ENCODE data around the gene GRK5.

GRK5 gene

DNA sequence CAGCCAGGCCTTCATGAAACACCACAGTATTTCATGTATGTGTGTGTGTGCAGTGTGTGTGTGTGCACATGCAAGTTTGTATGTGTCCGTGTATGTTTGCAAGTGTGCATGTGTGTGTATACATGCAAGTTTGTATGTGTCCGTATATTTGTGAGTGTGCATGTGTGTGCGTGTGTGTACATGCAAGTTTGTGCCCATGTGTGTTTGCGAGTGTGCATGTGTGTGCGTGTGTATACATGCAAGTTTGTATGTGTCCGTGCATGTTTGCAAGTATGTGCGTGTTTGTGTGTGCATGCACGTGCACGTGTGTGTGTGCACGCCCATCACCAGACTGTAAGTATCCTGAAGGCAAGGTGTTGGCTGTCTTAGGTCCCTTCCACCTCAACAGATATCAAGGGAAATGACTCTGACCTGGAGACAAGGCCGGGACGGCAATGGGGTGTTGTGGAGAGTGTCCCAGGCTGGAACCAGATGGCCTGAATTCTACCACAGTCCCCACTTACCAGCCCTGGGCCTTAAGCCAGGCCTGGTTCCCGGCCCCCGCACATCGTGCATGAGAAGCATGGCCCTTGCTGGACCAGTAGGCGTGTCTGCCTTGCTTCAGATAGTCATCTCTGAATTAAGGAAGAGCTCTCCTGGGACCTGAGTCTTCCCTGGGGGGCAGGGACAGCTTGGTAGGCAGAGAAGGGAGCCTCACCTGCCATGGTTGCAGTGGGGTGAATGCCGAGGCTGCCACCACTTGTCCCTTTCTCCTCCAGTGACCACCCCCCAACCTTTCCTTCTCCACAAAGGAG lies 140.0 kb downstream of the GRK5 start:
- no peak for DNase-seq

DNA sequence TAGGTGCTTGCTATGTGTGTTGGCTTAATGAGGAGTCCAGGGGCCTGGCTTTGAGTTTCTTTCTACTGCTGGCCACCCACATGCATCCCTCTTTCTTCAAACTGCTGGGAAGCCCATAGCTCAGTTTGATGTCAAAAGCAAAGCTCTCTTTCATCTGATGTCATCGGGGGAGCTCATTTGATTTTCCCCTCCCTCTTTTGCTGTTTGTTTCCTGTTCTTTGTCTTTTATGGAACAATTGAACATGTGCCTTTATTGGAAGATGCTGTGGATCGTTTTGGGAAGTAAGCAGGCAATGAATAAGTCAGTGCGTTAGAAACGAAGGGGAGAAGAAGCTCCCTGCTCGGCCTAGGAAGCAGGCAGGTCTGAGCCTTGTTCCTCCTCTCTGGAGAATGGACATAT lies 140.7 kb downstream of the GRK5 start:
- no peak for DNase-seq

DNA sequence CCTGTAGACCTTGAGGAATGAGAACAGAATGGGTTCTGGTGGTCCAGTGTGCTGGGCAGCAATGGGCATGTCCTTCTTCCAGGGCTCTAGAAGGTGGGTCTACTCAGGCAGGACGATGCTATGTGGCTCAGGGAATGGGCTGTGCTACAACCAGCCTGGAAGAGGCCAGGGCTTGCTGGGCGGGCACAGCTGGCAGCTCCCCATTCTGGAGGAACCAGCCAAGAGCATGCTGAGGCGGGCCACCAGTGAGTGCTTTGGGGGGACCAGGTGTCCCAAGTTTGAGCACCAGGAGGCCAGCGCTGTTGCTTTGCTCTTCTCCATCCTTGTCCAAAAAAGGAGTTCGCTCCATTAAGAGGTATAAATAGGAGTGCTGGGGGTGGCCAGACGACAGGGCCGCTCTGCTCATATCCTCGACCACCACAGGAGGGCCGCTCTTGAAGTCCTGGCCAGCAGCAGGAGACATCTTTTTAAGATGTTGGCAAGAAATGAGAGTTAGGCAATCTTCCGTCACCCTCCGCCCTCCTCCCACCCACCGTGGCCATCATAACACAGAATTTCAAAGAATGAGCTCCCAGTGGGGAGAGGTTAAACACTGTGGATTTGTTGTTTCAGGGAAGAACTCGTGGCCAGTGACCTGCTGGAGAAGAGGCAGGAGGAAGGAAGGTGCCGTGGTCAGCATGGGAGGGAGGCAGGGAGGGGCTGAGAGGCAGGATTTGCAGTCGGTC lies 141.3 kb downstream of the GRK5 start:
- no peak for DNase-seq

DNA sequence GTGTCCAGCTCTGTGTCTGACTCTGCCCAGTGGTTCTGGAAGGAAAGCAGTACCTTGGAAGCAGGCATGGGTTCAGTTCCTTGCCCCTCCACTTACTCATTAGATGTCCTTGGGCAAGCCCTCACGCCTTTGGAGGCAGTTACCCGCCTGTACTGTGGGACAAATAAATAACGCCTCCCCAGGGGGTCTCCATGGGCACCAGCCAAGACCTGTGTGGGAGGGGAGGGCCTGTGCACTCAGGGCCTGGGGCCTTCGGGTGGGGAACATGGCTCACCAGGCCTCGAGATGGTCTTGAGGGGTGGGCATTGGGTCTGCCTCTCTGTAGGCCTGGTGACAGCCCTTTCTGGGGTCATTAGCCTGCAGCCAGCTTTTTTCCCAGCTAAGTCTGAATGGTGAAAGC lies 142.0 kb downstream of the GRK5 start:
- no peak for DNase-seq

DNA sequence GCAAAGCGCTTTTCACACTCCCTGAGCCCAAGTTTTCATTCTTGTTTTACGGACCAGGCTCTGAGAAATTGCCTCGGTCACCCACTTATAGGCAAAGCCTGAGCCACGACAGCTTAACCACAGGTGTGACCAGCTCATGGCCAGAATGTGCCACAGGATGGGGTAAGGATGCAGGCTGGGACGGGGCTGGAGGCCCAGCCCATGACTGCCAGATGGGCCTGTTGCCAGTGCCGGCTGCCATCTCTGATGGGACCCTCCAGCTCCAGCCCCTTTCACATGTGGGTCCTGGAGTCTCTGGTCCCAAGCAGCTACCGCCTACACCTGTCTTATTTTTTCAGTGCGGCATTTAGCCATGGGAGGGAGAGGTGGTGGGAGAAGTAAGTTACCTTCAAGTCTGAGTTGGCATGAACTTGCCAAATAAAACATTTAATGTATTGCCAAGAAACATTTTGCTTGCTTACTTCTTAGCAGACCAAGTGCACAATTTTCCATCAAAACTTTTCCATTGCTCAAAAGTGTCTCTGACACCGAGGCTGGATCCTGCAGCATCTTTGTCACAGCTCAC lies 142.6 kb downstream of the GRK5 start:
- DNase-seq: no peak

DNA sequence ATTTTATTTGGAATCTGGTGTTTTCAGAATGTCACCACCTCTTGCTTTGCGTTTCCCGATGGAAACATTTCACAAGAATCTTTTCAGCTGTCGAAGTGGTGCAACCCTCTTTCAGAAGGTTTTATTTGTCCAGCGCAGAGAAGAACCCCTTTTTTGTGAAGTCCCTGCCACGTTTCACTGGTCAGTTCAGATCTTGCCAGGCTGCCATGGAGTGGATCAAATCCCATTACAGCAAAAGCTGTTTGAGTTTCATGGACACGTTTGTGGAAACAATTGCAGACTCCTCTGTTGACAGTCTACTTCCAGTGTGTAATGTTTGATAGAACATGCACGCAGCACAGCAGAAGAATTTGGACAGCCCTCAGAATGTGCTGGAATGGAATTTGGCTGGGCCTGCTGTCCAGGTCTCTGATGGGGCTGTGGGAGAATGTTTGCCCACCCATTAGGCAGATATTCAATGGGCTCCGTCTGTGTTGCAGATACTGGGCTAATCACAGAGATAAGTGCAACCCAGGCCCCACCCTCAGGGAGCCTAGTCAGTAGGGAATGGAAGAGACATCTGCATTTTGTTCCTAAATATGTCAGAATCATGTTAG lies 143.2 kb downstream of the GRK5 start:
- DNase-seq: no peak

DNA sequence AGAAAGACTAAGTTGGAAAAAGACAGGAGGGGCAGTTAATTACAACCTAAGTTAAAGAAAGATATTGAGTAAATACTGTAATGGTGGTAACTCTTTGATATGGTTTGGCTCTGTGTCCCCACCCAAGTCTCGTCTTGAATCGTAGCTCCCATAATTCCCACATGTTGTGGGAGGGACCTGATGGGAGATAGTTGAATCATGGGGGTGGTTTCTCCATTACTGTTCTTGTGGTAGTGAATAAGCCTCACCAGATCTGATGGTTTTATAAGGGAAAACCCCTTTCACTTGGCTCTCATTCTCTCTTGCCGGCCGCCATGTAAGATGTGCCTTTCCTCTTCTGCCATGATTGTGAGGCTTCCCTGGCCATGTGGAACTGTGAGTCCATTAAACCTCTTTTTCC lies 143.8 kb downstream of the GRK5 start:
- DNase-seq: no peak

DNA sequence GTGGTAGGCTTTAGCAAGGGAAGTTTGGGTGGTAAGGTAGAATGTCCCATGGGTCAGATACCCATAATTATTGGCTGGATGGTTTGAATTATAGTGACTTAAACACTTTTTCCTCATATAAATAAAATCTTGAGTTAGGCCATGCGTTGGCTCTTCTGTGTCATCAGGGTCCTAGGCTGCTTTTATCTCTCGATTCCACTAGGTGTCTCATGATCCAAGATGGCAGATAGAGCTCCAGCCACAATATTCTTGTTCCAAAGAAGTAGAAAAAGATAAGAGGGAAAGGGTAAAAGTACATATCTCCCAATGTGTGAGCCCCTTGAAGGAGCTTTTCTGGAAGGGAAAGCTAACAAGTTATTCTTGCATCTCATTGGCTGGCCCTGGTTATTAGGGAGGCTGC lies 144.7 kb downstream of the GRK5 start:
- DNase-seq: no peak

DNA sequence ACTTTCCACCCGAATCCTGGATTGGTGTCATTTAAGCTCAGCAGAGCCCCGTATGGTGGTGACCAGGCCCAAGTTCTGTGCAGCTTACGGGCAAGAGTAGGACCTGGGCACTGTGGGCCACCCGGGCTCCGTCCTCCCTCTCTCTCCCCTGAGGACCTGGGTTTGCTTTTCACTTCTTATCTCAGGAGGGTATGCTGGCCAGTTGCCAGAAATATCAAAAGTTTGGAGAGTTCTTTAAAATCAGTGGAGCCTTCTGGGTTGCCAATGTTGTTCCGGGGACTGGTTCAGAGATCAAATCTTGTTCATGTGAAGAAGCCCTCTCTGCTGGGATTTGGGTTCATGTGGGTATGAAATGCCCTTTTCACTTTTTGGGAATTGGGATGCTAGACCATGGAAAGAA lies 145.4 kb downstream of the GRK5 start:
- DNase-seq: no peak

DNA sequence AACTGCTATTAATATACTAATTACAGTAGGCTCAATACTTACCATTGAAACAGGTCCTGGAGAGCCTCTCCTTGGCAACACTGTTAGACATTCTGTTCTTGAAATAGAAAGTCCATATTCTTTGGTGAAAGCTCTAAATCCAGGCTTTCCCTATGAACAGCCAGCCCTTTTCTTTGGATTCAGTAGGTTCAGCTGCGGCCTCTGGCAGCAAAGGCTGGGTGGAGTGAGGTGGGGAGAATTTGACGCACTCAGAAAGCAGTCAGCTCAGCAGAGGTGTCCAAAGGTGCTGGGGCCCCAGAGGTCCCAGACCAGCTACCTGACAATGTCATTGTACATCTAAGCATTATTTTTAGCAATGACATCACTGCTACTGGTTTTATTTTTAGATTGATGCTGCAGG lies 146.1 kb downstream of the GRK5 start:
- no peak for DNase-seq

DNA sequence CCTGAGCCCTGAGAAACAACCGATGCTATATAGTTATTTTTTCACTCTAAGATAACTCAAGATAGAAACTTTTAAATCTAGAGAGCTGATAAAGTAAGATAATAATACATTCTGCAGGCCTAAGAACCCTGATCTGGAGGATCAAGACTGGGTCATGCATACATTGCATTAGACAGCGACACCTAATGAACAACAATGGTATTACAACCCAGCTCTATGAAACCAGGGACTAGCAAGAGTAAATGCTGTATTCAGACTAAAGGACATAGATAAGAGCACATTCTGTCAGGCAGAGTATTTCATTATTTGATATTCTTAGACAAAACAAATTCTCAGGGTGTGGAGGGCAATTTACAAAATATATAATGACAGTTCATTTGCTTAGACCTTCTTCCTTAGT lies 148.6 kb downstream of the GRK5 start:
- DNase-seq: no peak

DNA sequence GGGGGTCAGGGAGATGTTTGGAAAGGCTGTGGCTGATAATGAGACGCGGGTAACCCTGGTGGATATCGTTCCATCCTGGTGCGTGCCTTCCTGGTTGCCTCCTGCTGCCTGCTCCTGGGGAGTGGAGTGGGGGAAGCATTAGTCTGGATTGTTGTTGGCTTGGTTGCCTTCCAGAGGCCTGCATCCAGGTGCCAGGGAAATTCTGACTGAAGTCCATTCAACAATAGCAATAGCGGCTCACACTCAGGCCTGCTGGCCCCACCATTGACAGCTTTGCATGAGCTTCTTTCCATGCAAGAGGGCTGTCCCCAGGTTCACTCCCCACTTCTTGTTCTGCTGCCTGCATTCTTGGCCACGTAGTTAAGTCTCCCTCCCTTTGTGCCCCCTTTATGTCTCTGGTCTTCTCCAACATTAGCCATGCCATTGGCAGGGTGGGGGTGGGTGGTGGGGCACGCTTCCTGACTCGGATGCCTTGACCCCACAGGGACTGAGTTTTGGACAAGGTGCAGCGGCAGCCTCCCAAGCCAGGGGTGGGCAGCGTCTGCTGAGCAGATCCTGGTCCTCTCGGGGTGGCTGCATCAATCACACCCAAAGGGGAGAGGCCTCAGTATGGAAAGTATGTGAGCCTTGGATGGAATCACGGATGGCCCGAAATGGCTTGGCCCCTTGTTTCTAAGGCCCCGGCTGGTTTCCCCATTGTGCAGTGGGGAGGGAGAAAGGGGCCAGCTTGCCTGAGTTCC lies 150.2 kb downstream of the GRK5 start:
- no peak for DNase-seq

DNA sequence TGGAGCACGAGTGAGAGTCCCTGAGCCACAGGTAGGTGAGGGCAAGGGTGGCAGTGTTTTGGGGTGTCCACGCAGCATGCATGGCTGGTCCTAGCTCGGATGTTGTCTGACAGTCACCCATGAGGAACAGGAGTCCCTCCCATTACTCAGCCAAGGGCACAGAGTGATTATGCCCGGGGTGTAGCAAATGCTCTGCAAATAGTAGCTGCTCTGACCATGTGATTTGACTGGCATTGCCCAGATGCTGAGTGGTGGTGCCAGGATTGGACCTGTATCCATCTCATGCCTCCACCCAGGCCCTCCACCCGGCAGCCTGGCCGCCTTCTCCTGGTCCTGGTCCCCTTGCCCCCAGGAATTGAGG lies 150.8 kb downstream of the GRK5 start:
- no peak for DNase-seq

DNA sequence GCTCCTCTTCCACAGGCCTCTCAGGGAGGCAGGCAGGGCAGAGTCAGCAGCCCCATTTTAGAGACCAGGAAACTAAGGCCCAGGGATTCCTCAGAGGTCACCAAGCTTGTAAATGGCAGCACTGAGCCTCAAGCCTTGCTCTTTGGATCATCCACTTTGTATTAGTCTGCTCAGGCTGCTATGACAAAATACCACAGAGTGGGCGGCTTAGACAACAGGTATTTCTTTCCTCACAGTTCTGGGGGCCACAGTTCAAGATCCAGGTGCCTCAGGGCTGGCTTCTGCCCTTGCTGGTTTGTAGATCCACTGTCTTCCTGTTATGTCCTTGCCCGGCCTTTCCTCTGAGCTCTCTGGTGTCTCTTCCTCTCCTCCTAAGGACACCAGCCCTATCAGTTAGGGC lies 151.2 kb downstream of the GRK5 start:
- no peak for DNase-seq

DNA sequence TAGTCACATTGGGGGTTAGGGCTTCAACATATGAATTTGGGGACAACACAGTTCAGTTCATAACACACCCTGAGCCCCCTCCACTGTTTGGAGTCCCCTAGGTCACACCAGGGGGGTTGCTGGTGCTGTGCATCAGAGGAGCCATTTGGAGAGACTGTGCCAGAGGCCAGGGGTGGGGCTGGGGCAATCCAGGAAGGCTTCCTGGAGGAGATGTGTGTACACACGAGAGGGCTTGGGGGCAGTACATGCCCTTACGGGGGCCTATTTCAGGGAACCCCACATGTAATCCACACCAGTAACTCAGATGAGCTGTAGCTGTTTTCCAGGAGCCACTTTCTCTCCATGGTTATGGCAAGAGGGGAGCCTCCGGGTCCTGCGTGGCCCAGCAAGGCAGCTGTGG lies 151.7 kb downstream of the GRK5 start:
- DNase-seq: no peak

DNA sequence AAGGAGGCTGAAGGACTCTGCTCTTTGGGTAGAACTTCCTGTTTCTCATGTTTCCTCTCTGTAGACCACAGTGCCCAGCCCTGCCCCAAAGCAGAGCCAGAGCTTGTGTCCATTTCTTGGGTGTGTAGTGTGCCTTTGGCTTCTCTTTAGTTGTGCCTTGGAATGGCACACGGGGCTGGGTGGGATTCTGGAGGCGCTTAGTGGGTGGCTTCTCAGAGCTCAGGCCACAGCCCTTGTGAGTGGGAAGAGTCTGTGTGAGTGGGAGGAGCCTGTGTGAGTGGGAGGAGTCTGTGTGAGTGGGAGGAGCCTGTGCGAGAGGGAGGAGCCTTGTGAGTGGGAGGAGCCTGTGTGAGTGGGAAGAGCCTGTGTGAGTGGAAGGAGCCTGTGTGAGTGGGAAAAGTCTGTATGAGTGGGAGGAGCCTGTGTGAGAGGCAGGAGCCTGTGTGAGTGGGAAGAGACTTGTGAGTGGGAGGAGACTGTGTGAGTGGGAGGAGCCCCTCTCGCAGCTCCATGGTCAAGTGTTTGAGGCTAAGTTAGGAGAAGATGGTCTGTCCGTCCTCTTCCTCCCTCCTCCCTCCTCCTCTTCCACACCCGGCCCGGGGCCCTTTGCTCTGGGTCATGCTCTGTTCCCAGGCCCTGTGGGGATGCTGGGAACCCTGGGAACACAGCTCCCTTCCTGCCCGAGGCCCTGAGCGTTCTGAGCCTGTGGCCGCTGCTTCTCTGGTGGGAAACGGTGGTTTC lies 153.0 kb downstream of the GRK5 start:
- no peak for DNase-seq

DNA sequence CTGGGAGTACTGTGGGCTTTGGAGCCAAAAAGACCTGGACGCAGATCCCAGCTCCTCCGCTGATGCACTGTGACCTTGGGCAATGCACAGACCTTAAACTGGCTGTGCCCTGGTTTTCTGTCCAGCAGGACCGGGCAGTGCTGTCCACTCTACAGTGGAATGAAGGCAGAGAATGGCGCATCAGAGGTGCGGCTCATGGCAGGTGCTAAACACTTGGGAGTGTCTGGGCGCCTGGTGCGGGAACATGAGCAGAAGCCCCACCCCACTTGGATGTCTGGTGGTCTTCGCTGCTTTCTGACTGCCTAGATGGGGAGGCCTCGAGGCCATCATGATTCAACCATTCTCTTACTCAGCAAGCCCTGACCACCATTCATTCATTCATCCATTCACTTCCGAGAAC lies 153.7 kb downstream of the GRK5 start:
- DNase-seq: no peak

DNA sequence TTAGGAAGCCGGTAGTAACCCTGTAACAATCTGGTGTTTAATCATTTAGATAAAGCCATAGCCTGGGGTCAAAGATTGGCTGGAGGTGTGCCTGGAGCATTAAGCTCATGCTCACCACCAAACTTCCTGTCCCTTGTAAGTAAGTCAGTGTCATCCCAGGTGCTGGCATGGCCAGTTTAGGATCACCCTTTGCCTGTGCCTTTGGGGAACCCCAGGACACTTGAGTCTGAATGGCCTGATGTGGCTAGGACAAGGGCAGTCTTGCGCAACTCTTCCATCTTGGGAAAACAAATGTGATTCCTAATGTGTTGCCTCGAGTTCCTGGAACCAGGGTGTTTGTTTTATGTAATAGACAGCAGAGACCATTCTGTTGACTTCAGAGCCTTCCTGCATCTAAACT lies 154.8 kb downstream of the GRK5 start:
- no peak for DNase-seq

DNA sequence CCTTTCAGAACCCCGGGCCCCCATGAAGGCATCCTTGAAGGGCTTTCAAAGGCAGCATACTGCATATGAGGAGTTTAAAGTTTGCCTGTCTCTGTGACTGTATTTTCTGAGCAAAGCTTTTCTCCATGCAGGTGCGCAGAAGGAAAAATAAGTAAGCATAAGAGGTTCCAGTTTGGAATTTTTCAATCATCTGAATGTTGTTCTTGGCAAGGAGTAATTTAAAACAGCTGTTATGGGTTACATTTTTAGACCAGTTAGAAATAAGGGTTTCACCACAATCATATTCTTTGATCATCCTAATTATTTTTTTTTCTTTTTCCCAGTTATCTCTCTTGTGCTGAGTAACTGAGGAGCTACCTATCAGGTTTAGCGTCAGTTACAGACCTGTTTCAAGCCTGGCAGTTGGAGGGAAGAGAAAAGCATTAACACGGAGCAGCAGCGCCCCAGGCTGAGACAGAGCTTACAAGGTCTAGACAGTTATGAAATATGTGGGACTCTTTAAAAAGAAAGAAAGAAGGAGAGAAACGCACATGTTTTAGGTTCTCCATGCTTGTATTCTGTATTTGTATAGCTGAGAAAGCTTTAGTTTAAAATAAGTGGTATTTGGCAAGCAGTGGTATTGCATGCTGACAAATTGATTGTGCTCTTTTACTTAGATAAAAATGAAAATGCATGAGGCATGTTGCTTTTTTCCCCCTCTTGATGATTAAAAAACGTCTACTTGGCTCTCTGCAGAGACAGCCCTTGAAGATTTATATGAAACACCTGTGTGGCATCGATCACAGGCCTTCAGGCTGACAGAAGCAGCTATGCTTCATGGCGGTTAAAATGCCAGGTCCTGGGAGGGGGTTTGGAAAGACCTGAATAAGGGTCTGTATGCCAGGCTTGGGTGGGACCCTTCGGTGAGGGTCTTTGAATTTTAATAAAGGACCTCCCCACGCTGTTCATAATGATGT lies 157.6 kb downstream of the GRK5 start:
- DNase-seq: no peak

DNA sequence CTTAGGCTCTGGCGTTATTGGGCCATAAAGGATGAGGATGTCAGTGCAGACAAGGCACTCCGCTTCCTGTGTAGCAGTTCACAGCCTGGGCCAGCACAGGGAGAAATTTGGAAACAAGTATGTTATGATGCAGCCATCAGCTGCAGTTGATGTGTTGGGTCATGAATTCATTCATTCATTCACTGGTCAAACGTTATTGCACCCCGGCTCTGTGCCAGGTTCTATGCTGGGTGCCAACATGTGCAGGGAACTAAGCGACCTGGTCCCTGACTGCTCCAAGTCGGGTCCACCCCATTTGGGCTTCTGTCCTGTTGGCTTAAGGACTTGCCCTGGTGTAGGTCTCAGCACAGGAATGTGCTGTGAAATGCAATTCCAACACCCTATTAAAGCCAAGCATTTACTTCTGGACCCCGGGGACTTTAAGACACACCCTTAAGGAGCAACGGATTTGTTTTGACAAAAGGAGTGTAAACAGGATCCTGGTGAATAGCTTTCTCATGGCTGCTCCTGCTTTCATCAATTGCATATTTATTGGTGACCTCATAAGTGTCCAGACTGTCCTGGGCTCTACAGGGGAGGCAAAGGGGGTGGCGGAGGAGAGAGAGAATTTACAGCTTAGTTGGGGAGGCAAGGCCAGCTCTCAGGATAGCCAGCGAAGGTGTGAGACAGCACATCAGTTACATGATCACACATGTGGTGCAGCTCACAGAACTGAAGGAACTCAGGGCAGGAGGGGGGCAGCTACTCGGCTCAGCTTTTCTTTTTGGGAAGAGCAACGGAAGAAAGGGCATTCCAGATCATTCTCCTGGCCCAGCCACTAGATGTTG lies 158.6 kb downstream of the GRK5 start:
- no peak for DNase-seq
